Gastrocnemius medialis (tissue), 4 donors: ENCODE measurements around the gene TMEM52.

Experiments used
- CTCF ChIP-seq, 5 experiments: fragments of 450-650 bp in 3 of 5; fragments of 200-600 bp in 2 of 5; sonication (generic) in 2 of 5; IDR thresholded peaks in 4 of 5; conservative IDR thresholded peaks in 1 of 5; 1 replicate in 4 of 5; 2 replicates in 1 of 5; pipeline ENCODE4 v1.5.1; 2016 to 2019; ENCODE audit warnings: antibody characterized with exemption in 5 of 5, mild to moderate bottlenecking in 3 of 5, moderate library complexity in 3 of 5
- POLR2A ChIP-seq, 2 donors: fragments of 450-650 bp; IDR thresholded peaks; one replicate each; pipeline ENCODE4 v1.6.1; 2017; ENCODE audit warnings: antibody characterized with exemption in 2 of 2, mild to moderate bottlenecking in 2 of 2, moderate library complexity in 2 of 2

- TF ChIP-seq CTCF (IDR thresholded peaks at IDR 0.05 in 4 of 5, conservative IDR thresholded peaks at IDR 0.05 in 1 of 5) (no peak), POLR2A (IDR thresholded peaks at IDR 0.05) (no peak)
These were observed 29.7 kb upstream of the TMEM52 start for GRCh38 chr1:1948783-1949182.
